HG03025 (cell line): Measurements from ENCODE around the gene UNC93A.
"Not testable (repeated sequence)": the region's sequence is repeated elsewhere in the genome, so short reads cannot be mapped to it uniquely, and the experiment has no call there.

ENCODE experiments used
- ATAC-seq: cut with Tn5 transposase; IDR thresholded peaks from one replicate; pipeline ENCODE4 v1.9.1; 2021; ENCODE audit warnings: mild to moderate bottlenecking, moderate library complexity; ENCODE audit not compliant: unreplicated experiment, low FRiP score

UNC93A gene

GRCh38 chr6:167336844-167337630, 45.9 kb downstream of the UNC93A start:
- ATAC-seq: no peak

- no peak for ATAC-seq
These were observed 46.7 kb downstream of the UNC93A start for GRCh38 chr6:167337675-167338449.

- ATAC-seq: no peak
These were observed 47.5 kb downstream of the UNC93A start for GRCh38 chr6:167338541-167339117.

GRCh38 chr6:167341038-167341583, 50.0 kb downstream of the UNC93A start:
- ATAC-seq: no peak

- ATAC-seq: no peak
These were observed 50.8 kb downstream of the UNC93A start for GRCh38 chr6:167341665-167342655.

- ATAC-seq: no peak
These were observed 51.9 kb downstream of the UNC93A start for GRCh38 chr6:167342879-167343610.

- no peak for ATAC-seq
These were observed 54.2 kb downstream of the UNC93A start for GRCh38 chr6:167345348-167345747.

- ATAC-seq: no peak
These were observed 54.8 kb downstream of the UNC93A start for GRCh38 chr6:167345960-167346359.

- ATAC-seq: no peak
These were observed 56.1 kb downstream of the UNC93A start for GRCh38 chr6:167347226-167347625.

GRCh38 chr6:167349631-167350274, 58.6 kb downstream of the UNC93A start:
- no peak for ATAC-seq

GRCh38 chr6:167350275-167350696, 59.2 kb downstream of the UNC93A start:
- no peak for ATAC-seq

GRCh38 chr6:167350731-167351655, 59.9 kb downstream of the UNC93A start:
- ATAC-seq: no peak

- ATAC-seq: no peak
These were observed 60.7 kb downstream of the UNC93A start for GRCh38 chr6:167351656-167352345.

- ATAC-seq: no peak
These were observed 65.8 kb downstream of the UNC93A start for GRCh38 chr6:167356874-167357273.

GRCh38 chr6:167358394-167358793, 67.3 kb downstream of the UNC93A start:
- not testable (repeated sequence) for ATAC-seq

- not testable (repeated sequence) for ATAC-seq
These were observed 70.1 kb downstream of the UNC93A start for GRCh38 chr6:167361170-167361569.
